ENCODE data around the gene THSD4.

- TF ChIP-seq CTCF (IDR thresholded peaks at IDR 0.05) (no peak), SIN3A (IDR thresholded peaks at IDR 0.05; ENCODE audit: borderline replicate concordance, insufficient read depth, low read depth, low read length) (no peak)
Observed at GRCh38 chr15:71646767-71647486, 531.7 kb downstream of the THSD4 start.
